Neuronal stem cell (in vitro differentiated cells): Measurements from ENCODE around the gene MIB1.
A peak's percentile ranks its signal among the peaks of the same experiment; 100 is the strongest.

Experiments used
- DNase-seq: peaks from one replicate; pipeline ENCODE4 v3.0.0-alpha.2; 2013; ENCODE audit warnings: low spot score
- H2AFZ ChIP-seq: one replicate; pipeline ENCODE4 v1.6.1; 2013; ENCODE audit warnings: mild to moderate bottlenecking, low read length, inconsistent platforms
- H2AK5ac ChIP-seq: 2 replicates; pipeline ENCODE4 v1.6.1; 2013; ENCODE audit warnings: low read depth, mild to moderate bottlenecking, inconsistent platforms, low read length, moderate library complexity, mixed read lengths
- H2BK120ac ChIP-seq: 2 replicates; pipeline ENCODE4 v1.6.1; 2013; ENCODE audit warnings: low read depth, mild to moderate bottlenecking, inconsistent platforms, low read length, moderate library complexity, mixed read lengths
- H2BK12ac ChIP-seq: one replicate; pipeline ENCODE4 v1.6.1; 2013; ENCODE audit warnings: low read length, inconsistent platforms
- H2BK15ac ChIP-seq: 2 replicates; pipeline ENCODE4 v1.6.1; 2013; ENCODE audit warnings: mild to moderate bottlenecking, low read length, inconsistent platforms, mixed read lengths
- H2BK5ac ChIP-seq: one replicate; pipeline ENCODE4 v1.6.1; 2013; ENCODE audit warnings: inconsistent platforms, mild to moderate bottlenecking, low read length, moderate library complexity
- H3K14ac ChIP-seq: one replicate; pipeline ENCODE4 v1.6.1; 2013; ENCODE audit warnings: low read length, inconsistent platforms
- H3K18ac ChIP-seq: 2 replicates; pipeline ENCODE4 v1.6.1; 2013; ENCODE audit warnings: low read length, inconsistent platforms
- H3K23ac ChIP-seq: 2 replicates; pipeline ENCODE4 v1.6.1; 2013; ENCODE audit warnings: low read depth, mild to moderate bottlenecking, mixed read lengths, low read length, inconsistent platforms; ENCODE audit not compliant: poor library complexity
- H3K27ac ChIP-seq: replicated peaks from 3 replicates; pipeline ENCODE4 v1.5.1; 2013; ENCODE audit warnings: low read length, inconsistent platforms
- H3K27me3 ChIP-seq, 3 experiments: 2 replicates each; pipeline ENCODE4 v1.6.1; 2013; ENCODE audit warnings: low read length in 3 of 3, mild to moderate bottlenecking in 2 of 3, inconsistent platforms in 1 of 3, low read depth in 1 of 3, mixed read lengths in 1 of 3, moderate library complexity in 1 of 3; ENCODE audit not compliant: control insufficient read depth in 3 of 3, insufficient read depth in 3 of 3
- H3K36me3 ChIP-seq, 2 donors: replicated peaks in 1 of 2; 2 replicates each; pipeline ENCODE4 v1.6.1; 2013; ENCODE audit warnings: low read length in 2 of 2; ENCODE audit not compliant: control insufficient read depth in 2 of 2, insufficient read depth in 2 of 2
- H3K4ac ChIP-seq: 2 replicates; pipeline ENCODE4 v1.6.1; 2013; ENCODE audit warnings: inconsistent platforms, mild to moderate bottlenecking, low read length, moderate library complexity
- H3K4me1 ChIP-seq, 2 donors: 1 replicate in 1 of 2; 2 replicates in 1 of 2; pipeline ENCODE4 v1.6.1; 2013; ENCODE audit warnings: low read length in 2 of 2, low read depth in 1 of 2; ENCODE audit not compliant: control insufficient read depth in 2 of 2, insufficient read depth in 1 of 2
- H3K4me2 ChIP-seq: one replicate; pipeline ENCODE4 v1.6.1; 2013; ENCODE audit warnings: mild to moderate bottlenecking, low read length, inconsistent platforms; ENCODE audit not compliant: insufficient read depth, poor library complexity, severe bottlenecking
- H3K4me3 ChIP-seq, 2 donors: 2 replicates each; pipeline ENCODE4 v1.5.1; 2013; ENCODE audit warnings: low read length in 2 of 2, mild to moderate bottlenecking in 2 of 2, inconsistent platforms in 1 of 2, moderate library complexity in 1 of 2
- H3K79me1 ChIP-seq: one replicate; pipeline ENCODE4 v1.6.1; 2013; ENCODE audit warnings: low read depth, mild to moderate bottlenecking, inconsistent platforms, low read length, moderate library complexity
- H3K9ac ChIP-seq: one replicate; pipeline ENCODE4 v1.6.1; 2013; ENCODE audit warnings: mild to moderate bottlenecking, low read depth, low read length, inconsistent platforms; ENCODE audit not compliant: poor library complexity
- H3K9me3 ChIP-seq, 2 donors: replicated peaks in 1 of 2; 2 replicates each; pipeline versions ENCODE3 to v1.6.1; 2013; ENCODE audit warnings: low read length in 2 of 2, mild to moderate bottlenecking in 2 of 2, inconsistent platforms in 1 of 2, low read depth in 1 of 2, mixed read lengths in 1 of 2, moderate library complexity in 1 of 2; ENCODE audit not compliant: control insufficient read depth in 2 of 2, insufficient read depth in 1 of 2
- H4K8ac ChIP-seq: one replicate; pipeline ENCODE4 v1.6.1; 2013; ENCODE audit warnings: low read depth, mild to moderate bottlenecking, inconsistent platforms, low read length, moderate library complexity
- H4K91ac ChIP-seq: one replicate; pipeline ENCODE4 v1.6.1; 2013; ENCODE audit warnings: low read length, low read depth, mild to moderate bottlenecking, inconsistent platforms; ENCODE audit not compliant: poor library complexity
- WGBS, 2 donors: extraction: QIAGEN DNeasy Blood & Tissue Kit; methylation state at CpG; one replicate each; pipeline ENCODE4 v1.1.7; 2013; ENCODE audit warnings: missing lambda C conversion rate in 2 of 2, mixed read lengths in 1 of 2; ENCODE audit not compliant: insufficient read length in 2 of 2, insufficient replicate concordance in 1 of 2; ENCODE audit errors: extremely low coverage in 2 of 2; 5-methylcytosine and 5-hydroxymethylcytosine counted together

The MIB1 gene

GRCh38 chr18:21910906-21911305 is 170.3 kb downstream of the MIB1 start:
- no peak overlapping the region for H3K27ac ChIP-seq
- H2BK5ac ChIP-seq, result no peak overlapping the region
- H3K27me3 ChIP-seq, result peaks cover 0 to 35% (median 0%) of the 10 kb centered on the region in 3 experiments

DNA sequence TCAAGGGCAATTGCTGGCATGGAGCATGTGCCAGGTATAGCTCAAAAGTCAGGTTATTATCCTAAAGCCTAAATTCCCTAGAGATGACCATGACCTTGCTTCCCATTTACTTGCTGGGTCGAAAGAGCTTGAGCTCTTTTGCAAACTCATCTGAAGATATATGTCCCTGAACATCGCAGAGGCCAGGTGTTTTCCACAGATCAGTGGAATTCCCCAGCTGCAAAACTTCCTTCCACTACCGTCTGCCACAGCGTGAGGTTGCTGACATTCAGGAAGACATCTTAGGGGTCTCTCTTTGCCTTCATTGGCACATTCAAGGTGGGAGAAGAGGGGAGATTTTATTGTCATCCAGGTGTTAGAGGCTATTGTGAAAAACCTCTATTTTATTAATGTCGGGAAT is 171.0 kb downstream of the MIB1 start:
- no CpG with 5 or more reads among the region's 5 CpGs for WGBS, 2 donors

More at GRCh38 chr18:21910906-21911305, 170.3 kb downstream of the MIB1 start:
- no peak overlapping the region for H2AFZ ChIP-seq
- no peak overlapping the region for H3K9ac ChIP-seq
- no peaks in the 10 kb centered on the region for H3K4me1 ChIP-seq
- no peak overlapping the region for H3K4me3 ChIP-seq
- no peak overlapping the region for H4K8ac ChIP-seq
- DNase-seq, result no peak
- no peak overlapping the region for H3K14ac ChIP-seq
- H2BK12ac ChIP-seq, result no peak overlapping the region
- no peaks in the 10 kb centered on the region for H3K36me3 ChIP-seq
- H3K4ac ChIP-seq, result no peak overlapping the region
- H2BK15ac ChIP-seq, result no peak overlapping the region
- H2BK120ac ChIP-seq, result no peak overlapping the region
- H3K18ac ChIP-seq, result no peak overlapping the region
- H3K9me3 ChIP-seq, result no peaks in the 10 kb centered on the region
- no peak overlapping the region for H2AK5ac ChIP-seq
- WGBS, 2 donors, result no CpG with 5 or more reads among the region's 5 CpGs
- no peaks in the 10 kb centered on the region for H3K79me1 ChIP-seq
- no peak overlapping the region for H3K23ac ChIP-seq
- no peak overlapping the region for H4K91ac ChIP-seq
- H3K4me2 ChIP-seq, result no peak overlapping the region

GRCh38 chr18:21912339-21913239 is 172.0 kb downstream of the MIB1 start:
- no peak overlapping the region for H2BK15ac ChIP-seq
- H3K27me3 ChIP-seq, result peaks cover 0 to 22% (median 0%) of the 10 kb centered on the region in 3 experiments
- H3K4ac ChIP-seq, result no peak overlapping the region
- no peak overlapping the region for H3K27ac ChIP-seq
- H3K9ac ChIP-seq, result peak overlapping the region; percentile 30
- no peak for DNase-seq
- no peak overlapping the region for H3K23ac ChIP-seq
- H2BK5ac ChIP-seq, result no peak overlapping the region
- H2AK5ac ChIP-seq, result no peak overlapping the region
- WGBS, 2 donors, result no CpG with 5 or more reads among the region's 5 CpGs
- no peak overlapping the region for H4K8ac ChIP-seq
- H3K4me2 ChIP-seq, result no peak overlapping the region
- no peaks in the 10 kb centered on the region for H3K4me1 ChIP-seq
- no peak overlapping the region for H3K18ac ChIP-seq
- H4K91ac ChIP-seq, result no peak overlapping the region
- H3K79me1 ChIP-seq, result no peaks in the 10 kb centered on the region
- no peak overlapping the region for H3K4me3 ChIP-seq
- no peaks in the 10 kb centered on the region for H3K36me3 ChIP-seq
- no peak overlapping the region for H3K14ac ChIP-seq
- H2BK120ac ChIP-seq, result no peak overlapping the region
- no peak overlapping the region for H2BK12ac ChIP-seq
- no peaks in the 10 kb centered on the region for H3K9me3 ChIP-seq
- no peak overlapping the region for H2AFZ ChIP-seq

More for the DNA sequence above, 171.0 kb downstream of the MIB1 start:
- H3K4me2 ChIP-seq, result no peak overlapping the region
- no peak overlapping the region for H2BK15ac ChIP-seq
- no peak overlapping the region for H2BK12ac ChIP-seq
- no peak overlapping the region for H4K91ac ChIP-seq
- H3K9me3 ChIP-seq, result no peaks in the 10 kb centered on the region
- H3K18ac ChIP-seq, result no peak overlapping the region
- no peak overlapping the region for H4K8ac ChIP-seq
- no peak overlapping the region for H2BK5ac ChIP-seq
- no peak overlapping the region for H2AK5ac ChIP-seq
- no peak overlapping the region for H2BK120ac ChIP-seq
- H3K27ac ChIP-seq, result no peak overlapping the region
- H3K36me3 ChIP-seq, result no peaks in the 10 kb centered on the region
- H3K79me1 ChIP-seq, result no peaks in the 10 kb centered on the region
- no peak overlapping the region for H3K4ac ChIP-seq
- no peak overlapping the region for H3K4me3 ChIP-seq
- peaks cover 0 to 32% (median 0%) of the 10 kb centered on the region in 3 experiments for H3K27me3 ChIP-seq
- no peak overlapping the region for H3K9ac ChIP-seq
- no peak overlapping the region for H2AFZ ChIP-seq
- DNase-seq, result no peak
- no peak overlapping the region for H3K23ac ChIP-seq
- no peaks in the 10 kb centered on the region for H3K4me1 ChIP-seq
- no peak overlapping the region for H3K14ac ChIP-seq

GRCh38 chr18:21914739-21915319 is 174.2 kb downstream of the MIB1 start:
- Histone ChIP-seq H3K18ac (no peak overlapping the region), H2BK15ac (no peak overlapping the region), H2BK12ac (no peak overlapping the region), H3K4me2 (no peak overlapping the region), H3K4me1 (no peaks in the 10 kb centered on the region), H2AK5ac (no peak overlapping the region), H3K14ac (no peak overlapping the region), H2BK5ac (no peak overlapping the region), H3K79me1 (no peaks in the 10 kb centered on the region), H3K23ac (no peak overlapping the region), H3K4ac (no peak overlapping the region), H3K9me3 (no peaks in the 10 kb centered on the region), H3K4me3 (no peak overlapping the region), H3K9ac (no peak overlapping the region), H3K27ac (no peak overlapping the region), H3K27me3 (peaks cover 0 to 14% (median 0%) of the 10 kb centered on the region in 3 experiments), H2AFZ (no peak overlapping the region), H2BK120ac (no peak overlapping the region), H4K91ac (no peak overlapping the region), H3K36me3 (no peaks in the 10 kb centered on the region), H4K8ac (no peak overlapping the region)
- peak; percentile 40 for DNase-seq
- no CpG with 5 or more reads among the region's 2 CpGs for WGBS, 2 donors
